ENCODE measurements around the gene SMPD3. TPM values are rescaled to one million over a fixed set of nuclear protein-coding genes. Genes with fewer than 3 reads are reported as not detected.

Gene SMPD3
- total and polyA plus RNA-seq, 9 donors: 0.40 to 31.4 (median 2.2) TPM

- 86 to 90% (median 87%) methylated on average over 18 of the region's 18 CpGs for WGBS, 3 donors
- no peaks in the 10 kb centered on the region for H3K36me3 ChIP-seq
- no peaks in the 10 kb centered on the region for H3K27me3 ChIP-seq
- H3K9me3 ChIP-seq: no peaks in the 10 kb centered on the region
- no peak overlapping the region for H3K4me3 ChIP-seq
- H3K27ac ChIP-seq: no peak overlapping the region
- intact Hi-C loops (cut with DNase I): no loop called here
- no peak for DNase-seq
- no peaks in the 10 kb centered on the region for H3K4me1 ChIP-seq (ENCODE audit: insufficient read depth)
- TF ChIP-seq CTCF (IDR thresholded peaks at IDR 0.05) (no peak), EP300 (IDR thresholded peaks at IDR 0.05) (no peak), POLR2A (IDR thresholded peaks at IDR 0.05) (no peak)
Observed at GRCh38 chr16:68373528-68374245, 74.6 kb downstream of the SMPD3 start.

DNA sequence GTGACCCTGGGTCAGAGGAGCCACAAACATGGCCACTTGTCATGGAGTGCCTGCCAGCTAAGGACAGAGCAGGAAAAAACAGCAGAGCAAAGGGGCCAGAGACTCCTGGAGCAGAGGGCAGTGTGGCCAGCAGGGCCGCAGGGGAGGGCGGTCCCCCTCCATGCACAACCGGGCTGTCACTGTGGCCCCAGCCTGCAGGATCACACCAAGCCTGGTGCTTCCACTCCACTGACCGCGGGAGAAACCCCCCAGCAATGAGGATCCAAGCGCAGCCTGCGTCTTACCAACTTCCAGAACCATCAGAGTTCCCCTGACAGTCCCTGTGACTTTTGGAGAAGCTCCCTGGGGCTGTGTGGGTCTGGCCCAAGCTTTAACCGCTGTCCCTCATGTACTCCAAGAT is 75.5 kb downstream of the SMPD3 start:
- H3K4me3 ChIP-seq: no peak overlapping the region
- no peaks in the 10 kb centered on the region for H3K36me3 ChIP-seq
- intact Hi-C loops (cut with DNase I): no loop called here
- no peak for TF ChIP-seq POLR2A (IDR thresholded peaks at IDR 0.05)
- TF ChIP-seq EP300 (IDR thresholded peaks at IDR 0.05): no peak
- TF ChIP-seq CTCF (IDR thresholded peaks at IDR 0.05): no peak
- no peaks in the 10 kb centered on the region for H3K27me3 ChIP-seq
- no peaks in the 10 kb centered on the region for H3K4me1 ChIP-seq (ENCODE audit: insufficient read depth)
- DNase-seq: no peak
- H3K27ac ChIP-seq: no peak overlapping the region
- 90 to 95% (median 94%) methylated on average over 8 of the region's 8 CpGs for WGBS, 3 donors
- no peaks in the 10 kb centered on the region for H3K9me3 ChIP-seq

- no peak for DNase-seq
- H3K27ac ChIP-seq: no peak overlapping the region
- intact Hi-C loops (cut with DNase I): no loop called here
- no peaks in the 10 kb centered on the region for H3K36me3 ChIP-seq
- H3K9me3 ChIP-seq: no peaks in the 10 kb centered on the region
- no peak overlapping the region for H3K4me3 ChIP-seq
- WGBS, 3 donors: 86 to 95% (median 91%) methylated on average over 3 of the region's 3 CpGs
- H3K4me1 ChIP-seq (ENCODE audit: insufficient read depth): no peaks in the 10 kb centered on the region
- TF ChIP-seq CTCF (IDR thresholded peaks at IDR 0.05): no peak
- TF ChIP-seq POLR2A (IDR thresholded peaks at IDR 0.05): no peak
- no peak for TF ChIP-seq EP300 (IDR thresholded peaks at IDR 0.05)
- no peaks in the 10 kb centered on the region for H3K27me3 ChIP-seq
Observed at GRCh38 chr16:68372381-68372720, 76.0 kb downstream of the SMPD3 start.

DNA sequence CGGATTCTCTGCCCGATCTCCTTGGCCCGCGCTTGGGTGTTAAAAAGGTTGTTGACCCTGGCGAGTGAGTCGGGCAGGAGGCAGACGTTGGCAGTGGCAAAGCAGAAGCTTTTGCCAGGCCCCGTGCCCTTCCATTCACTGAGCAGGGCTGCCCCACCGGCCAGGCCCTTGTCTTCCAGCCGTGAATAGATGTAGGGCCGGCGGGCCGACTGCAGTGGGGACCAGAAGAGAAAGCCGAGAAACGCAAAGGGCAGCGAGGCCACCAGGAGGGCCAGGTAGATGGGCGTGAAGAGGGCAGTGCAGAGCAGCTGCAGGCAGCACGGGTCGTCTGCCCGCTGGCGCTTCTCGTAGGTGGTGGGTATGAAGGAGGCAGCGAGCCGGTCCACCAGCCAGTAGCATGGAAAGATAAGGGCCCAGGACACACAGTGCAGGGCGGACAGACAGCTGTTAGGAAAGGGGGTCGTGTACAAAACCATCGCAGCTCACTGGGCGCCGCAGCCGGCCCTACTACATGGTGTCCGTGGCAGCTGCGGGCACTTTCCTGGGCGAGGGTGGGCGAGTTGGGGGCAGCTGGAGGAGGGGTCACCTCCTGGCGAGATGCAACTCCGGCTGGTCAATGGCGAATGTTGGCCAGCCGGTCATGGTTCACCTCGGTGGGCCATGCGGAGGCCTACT is 76.5 kb downstream of the SMPD3 start:
- H3K4me3 ChIP-seq: no peak overlapping the region
- H3K9me3 ChIP-seq: no peaks in the 10 kb centered on the region
- DNase-seq: no peak
- no peaks in the 10 kb centered on the region for H3K4me1 ChIP-seq (ENCODE audit: insufficient read depth)
- no peak overlapping the region for H3K27ac ChIP-seq
- TF ChIP-seq CTCF (IDR thresholded peaks at IDR 0.05) (no peak), POLR2A (IDR thresholded peaks at IDR 0.05) (no peak), EP300 (IDR thresholded peaks at IDR 0.05) (no peak)
- no peaks in the 10 kb centered on the region for H3K36me3 ChIP-seq
- WGBS, 3 donors: 91 to 94% (median 92%) methylated on average over 40 of the region's 40 CpGs
- no peaks in the 10 kb centered on the region for H3K27me3 ChIP-seq
- intact Hi-C loops (cut with DNase I): no loop called here
